ENCODE data around the gene SLC25A40. TPM values are rescaled to one million over a fixed set of nuclear protein-coding genes. Genes with fewer than 3 reads are reported as not detected.

The SLC25A40 gene
- total and polyA plus RNA-seq, 2 of the 13 experiments (the other 11 are each of a cell fraction or from before 2014, with no cell fraction given), result 12.9 to 13.6 TPM

DNA sequence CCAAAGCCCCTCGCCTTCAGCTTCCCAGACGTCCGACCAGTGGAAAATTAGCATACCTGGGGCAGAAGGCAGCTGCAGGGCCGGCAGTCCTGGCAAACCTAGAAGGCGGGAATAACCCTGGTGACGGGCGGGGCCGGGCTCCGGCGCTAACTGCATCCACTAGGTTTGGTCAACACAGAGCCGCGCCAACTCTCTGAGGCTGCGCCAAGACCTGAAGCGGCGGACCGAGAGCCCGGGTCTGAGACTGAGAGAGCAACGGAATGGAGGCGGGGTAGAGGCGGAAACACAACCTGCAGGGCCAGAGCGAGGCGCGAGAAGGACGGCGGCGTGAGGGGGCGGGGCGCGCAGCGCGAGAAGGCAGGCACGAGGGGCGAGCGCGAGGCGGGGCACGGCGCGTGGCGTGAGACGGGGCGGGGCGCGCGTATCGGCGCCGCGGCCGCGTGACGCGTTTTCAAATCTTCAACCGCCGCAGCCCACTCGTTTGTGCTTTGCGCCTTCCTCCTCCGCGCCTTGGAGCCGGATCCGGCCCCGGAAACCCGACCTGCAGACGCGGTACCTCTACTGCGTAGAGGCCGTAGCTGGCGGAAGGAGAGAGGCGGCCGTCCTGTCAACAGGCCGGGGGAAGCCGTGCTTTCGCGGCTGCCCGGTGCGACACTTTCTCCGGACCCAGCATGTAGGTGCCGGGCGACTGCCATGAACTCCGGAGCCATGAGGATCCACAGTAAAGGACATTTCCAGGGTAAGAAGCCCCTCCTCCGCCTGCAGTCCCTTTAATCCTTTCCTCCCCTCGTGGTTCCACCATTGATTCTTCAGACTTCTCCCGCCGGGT, at the start of gene SLC25A40, which contains the start of gene DBF4 (continued):
- TF ChIP-seq TBP (CRISPR knock-in tag; IDR thresholded peaks at IDR 0.05) (peak; percentile 78; the same call in 1 of the 2 replicates), PHF8 (CRISPR knock-in tag; IDR thresholded peaks at IDR 0.05) (peak; percentile 75), SMAD3 (CRISPR knock-in tag; IDR thresholded peaks at IDR 0.05) (no peak; the same call in 1 of the 2 replicates), SRF (IDR thresholded peaks at IDR 0.05; ENCODE audit: low read depth, low read length) (no peak), KLF6 (CRISPR knock-in tag; IDR thresholded peaks at IDR 0.05) (no peak; the same call in 1 of the 2 replicates), ZNF781 (CRISPR knock-in tag; IDR thresholded peaks at IDR 0.05; ENCODE audit: borderline replicate concordance, not compliant biosample characterization) (peak; percentile 4), ZNF776 (CRISPR knock-in tag; IDR thresholded peaks at IDR 0.05) (no peak; the same call in 1 of the 2 replicates), ZMAT3 (CRISPR knock-in tag; conservative IDR thresholded peaks at IDR 0.05) (no peak), NFIB (CRISPR knock-in tag; IDR thresholded peaks at IDR 0.05; ENCODE audit: borderline replicate concordance) (no peak), ATF7 (IDR thresholded peaks at IDR 0.05) (no peak), ATF7 (CRISPR knock-in tag; IDR thresholded peaks at IDR 0.05) (no peak), NFRKB (IDR thresholded peaks at IDR 0.05) (no peak), ZFYVE20 (CRISPR knock-in tag; IDR thresholded peaks at IDR 0.05; ENCODE audit: borderline replicate concordance, low read depth) (no peak), ARNTL (CRISPR knock-in tag; IDR thresholded peaks at IDR 0.05) (no peak), ZNF780A (CRISPR knock-in tag; IDR thresholded peaks at IDR 0.05) (no peak), U2AF1 (optimal IDR thresholded peaks at IDR 0.05; ENCODE audit: low read depth, low read length) (no peak)
- TF ChIP-seq, protein P1, sequence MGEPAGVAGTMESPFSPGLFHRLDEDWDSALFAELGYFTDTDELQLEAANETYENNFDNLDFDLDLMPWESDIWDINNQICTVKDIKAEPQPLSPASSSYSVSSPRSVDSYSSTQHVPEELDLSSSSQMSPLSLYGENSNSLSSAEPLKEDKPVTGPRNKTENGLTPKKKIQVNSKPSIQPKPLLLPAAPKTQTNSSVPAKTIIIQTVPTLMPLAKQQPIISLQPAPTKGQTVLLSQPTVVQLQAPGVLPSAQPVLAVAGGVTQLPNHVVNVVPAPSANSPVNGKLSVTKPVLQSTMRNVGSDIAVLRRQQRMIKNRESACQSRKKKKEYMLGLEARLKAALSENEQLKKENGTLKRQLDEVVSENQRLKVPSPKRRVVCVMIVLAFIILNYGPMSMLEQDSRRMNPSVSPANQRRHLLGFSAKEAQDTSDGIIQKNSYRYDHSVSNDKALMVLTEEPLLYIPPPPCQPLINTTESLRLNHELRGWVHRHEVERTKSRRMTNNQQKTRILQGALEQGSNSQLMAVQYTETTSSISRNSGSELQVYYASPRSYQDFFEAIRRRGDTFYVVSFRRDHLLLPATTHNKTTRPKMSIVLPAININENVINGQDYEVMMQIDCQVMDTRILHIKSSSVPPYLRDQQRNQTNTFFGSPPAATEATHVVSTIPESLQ (CRISPR knock-in tag; conservative IDR thresholded peaks at IDR 0.05), result no peak
- TF ChIP-seq, protein P2, sequence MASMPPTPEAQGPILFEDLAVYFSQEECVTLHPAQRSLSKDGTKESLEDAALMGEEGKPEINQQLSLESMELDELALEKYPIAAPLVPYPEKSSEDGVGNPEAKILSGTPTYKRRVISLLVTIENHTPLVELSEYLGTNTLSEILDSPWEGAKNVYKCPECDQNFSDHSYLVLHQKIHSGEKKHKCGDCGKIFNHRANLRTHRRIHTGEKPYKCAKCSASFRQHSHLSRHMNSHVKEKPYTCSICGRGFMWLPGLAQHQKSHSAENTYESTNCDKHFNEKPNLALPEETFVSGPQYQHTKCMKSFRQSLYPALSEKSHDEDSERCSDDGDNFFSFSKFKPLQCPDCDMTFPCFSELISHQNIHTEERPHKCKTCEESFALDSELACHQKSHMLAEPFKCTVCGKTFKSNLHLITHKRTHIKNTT (CRISPR knock-in tag; IDR thresholded peaks at IDR 0.05), result no peak
- TF ChIP-seq, protein P3, sequence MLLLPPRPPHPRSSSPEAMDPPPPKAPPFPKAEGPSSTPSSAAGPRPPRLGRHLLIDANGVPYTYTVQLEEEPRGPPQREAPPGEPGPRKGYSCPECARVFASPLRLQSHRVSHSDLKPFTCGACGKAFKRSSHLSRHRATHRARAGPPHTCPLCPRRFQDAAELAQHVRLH (CRISPR knock-in tag; IDR thresholded peaks at IDR 0.05; ENCODE audit: borderline replicate concordance, low read depth), result peak; percentile 6; the same call in 1 of the 2 replicates
- TF ChIP-seq, protein P4, sequence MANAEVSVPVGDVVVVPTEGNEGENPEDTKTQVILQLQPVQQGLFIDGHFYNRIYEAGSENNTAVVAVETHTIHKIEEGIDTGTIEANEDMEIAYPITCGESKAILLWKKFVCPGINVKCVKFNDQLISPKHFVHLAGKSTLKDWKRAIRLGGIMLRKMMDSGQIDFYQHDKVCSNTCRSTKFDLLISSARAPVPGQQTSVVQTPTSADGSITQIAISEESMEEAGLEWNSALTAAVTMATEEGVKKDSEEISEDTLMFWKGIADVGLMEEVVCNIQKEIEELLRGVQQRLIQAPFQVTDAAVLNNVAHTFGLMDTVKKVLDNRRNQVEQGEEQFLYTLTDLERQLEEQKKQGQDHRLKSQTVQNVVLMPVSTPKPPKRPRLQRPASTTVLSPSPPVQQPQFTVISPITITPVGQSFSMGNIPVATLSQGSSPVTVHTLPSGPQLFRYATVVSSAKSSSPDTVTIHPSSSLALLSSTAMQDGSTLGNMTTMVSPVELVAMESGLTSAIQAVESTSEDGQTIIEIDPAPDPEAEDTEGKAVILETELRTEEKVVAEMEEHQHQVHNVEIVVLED (CRISPR knock-in tag; IDR thresholded peaks at IDR 0.05; ENCODE audit: borderline replicate concordance), result peak; percentile 97
- TF ChIP-seq, protein P5, sequence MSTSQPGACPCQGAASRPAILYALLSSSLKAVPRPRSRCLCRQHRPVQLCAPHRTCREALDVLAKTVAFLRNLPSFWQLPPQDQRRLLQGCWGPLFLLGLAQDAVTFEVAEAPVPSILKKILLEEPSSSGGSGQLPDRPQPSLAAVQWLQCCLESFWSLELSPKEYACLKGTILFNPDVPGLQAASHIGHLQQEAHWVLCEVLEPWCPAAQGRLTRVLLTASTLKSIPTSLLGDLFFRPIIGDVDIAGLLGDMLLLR (CRISPR knock-in tag; IDR thresholded peaks at IDR 0.05), result no peak; the same call in 1 of the 2 replicates
- TF ChIP-seq, protein P6, sequence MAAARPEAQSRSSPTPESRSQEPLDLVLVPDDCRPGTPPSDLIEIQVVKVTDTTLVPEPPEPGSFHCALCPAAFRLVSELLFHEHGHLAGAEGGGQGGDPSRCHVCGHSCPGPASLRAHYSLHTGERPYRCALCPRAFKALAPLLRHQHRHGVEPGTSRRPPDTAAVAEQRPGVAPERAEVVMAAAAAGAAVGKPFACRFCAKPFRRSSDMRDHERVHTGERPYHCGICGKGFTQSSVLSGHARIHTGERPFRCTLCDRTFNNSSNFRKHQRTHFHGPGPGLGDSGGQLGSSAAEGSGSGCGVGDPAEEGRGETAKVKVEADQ (CRISPR knock-in tag; IDR thresholded peaks at IDR 0.05; ENCODE audit: borderline replicate concordance), result peak; percentile 97

Measured in HepG2 (cell line).